Activated CD4-positive, alpha-beta T cell treated with anti-CD3 and anti-CD28 coated beads, Interleukin-2, amount 10 ng/mL, durations not matched to agents 7 days and 5 days (primary cell): ENCODE data around the gene LYVE1. TPM values are rescaled to one million over a fixed set of nuclear protein-coding genes. Genes with fewer than 3 reads are reported as not detected.

Source experiments
- CTCF ChIA-PET: fragments of 350-600 bp; sonication (Branson Sonifier 250); formaldehyde crosslinking; loops from one replicate; lab custom pipeline; 2021; ENCODE audit warnings: antibody characterized with exemption; lab: Charles Lee
- POLR2A ChIA-PET: fragments of 350-600 bp; sonication (Branson Sonifier 250); formaldehyde crosslinking; loops from one replicate; lab custom pipeline; 2021; ENCODE audit warnings: antibody characterized with exemption; lab: Charles Lee
- DNase-seq: peaks from one replicate; pipeline ENCODE4 v3.0.0-alpha.2; 2020
- H3K27ac Mint-ChIP-seq: one replicate; pipeline ENCODE4 v1.8.0; 2021; ENCODE audit warnings: mild to moderate bottlenecking, moderate library complexity, mixed read lengths
- H3K27me3 Mint-ChIP-seq: one replicate; pipeline ENCODE4 v1.8.0; 2021; ENCODE audit warnings: mixed read lengths
- H3K36me3 Mint-ChIP-seq: one replicate; pipeline ENCODE4 v1.8.0; 2021; ENCODE audit warnings: low read depth, mixed read lengths
- H3K4me1 Mint-ChIP-seq: one replicate; pipeline ENCODE4 v1.8.0; 2021; ENCODE audit warnings: mixed read lengths
- H3K4me3 Mint-ChIP-seq: one replicate; pipeline ENCODE4 v1.8.0; 2021; ENCODE audit warnings: mild to moderate bottlenecking, moderate library complexity, mixed read lengths
- H3K9me3 Mint-ChIP-seq: one replicate; pipeline ENCODE4 v1.8.0; 2021; ENCODE audit warnings: mixed read lengths
- total RNA-seq, 2 experiments: library from RNA; stranded (reverse); gene quantifications; one replicate each; pipeline ENCODE4 v1.2.3, GENCODE V29; 2021

The LYVE1 gene, protein sequence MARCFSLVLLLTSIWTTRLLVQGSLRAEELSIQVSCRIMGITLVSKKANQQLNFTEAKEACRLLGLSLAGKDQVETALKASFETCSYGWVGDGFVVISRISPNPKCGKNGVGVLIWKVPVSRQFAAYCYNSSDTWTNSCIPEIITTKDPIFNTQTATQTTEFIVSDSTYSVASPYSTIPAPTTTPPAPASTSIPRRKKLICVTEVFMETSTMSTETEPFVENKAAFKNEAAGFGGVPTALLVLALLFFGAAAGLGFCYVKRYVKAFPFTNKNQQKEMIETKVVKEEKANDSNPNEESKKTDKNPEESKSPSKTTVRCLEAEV
- total RNA-seq: not detected

DNA sequence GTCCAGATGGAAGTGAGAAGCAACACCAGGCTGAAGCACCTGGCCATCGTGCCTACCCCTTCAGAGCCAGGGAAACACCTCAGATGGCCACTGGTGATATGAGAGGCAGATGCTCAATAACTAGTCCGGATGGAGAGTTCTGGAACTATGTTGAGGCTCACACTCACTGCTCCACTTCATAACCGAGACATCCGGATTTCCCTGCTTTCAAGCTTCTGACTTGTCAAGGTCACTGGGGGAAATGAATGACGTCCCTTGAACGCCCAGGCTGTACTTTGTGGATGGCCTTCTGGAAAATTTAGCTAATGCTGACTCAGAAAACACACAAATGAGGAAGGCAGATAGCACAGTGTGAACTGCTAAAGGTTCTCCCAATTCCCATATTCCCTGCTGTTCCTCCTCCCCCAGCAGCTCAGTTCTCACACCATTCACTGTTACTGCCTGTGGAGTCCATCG is at the start of gene LYVE1:
Gene LYVE1, minus strand, starts transcription at position 180 of the 456 bp plus-strand sequence. Its CDS starts 133 bp downstream, at position 47.
- Mint-ChIP-seq H3K4me1 (no peaks in the 10 kb centered on the region), H3K36me3 (no peaks in the 10 kb centered on the region), H3K27ac (no peak within 1 kb of the TSS), H3K9me3 (no peaks in the 10 kb centered on the region), H3K27me3 (peaks cover 13% of the 10 kb centered on the region), H3K4me3 (no peak within 1 kb of the TSS)
- CTCF ChIA-PET: no interaction called here
- POLR2A ChIA-PET: no interaction called here
- DNase-seq: no peak

DNA sequence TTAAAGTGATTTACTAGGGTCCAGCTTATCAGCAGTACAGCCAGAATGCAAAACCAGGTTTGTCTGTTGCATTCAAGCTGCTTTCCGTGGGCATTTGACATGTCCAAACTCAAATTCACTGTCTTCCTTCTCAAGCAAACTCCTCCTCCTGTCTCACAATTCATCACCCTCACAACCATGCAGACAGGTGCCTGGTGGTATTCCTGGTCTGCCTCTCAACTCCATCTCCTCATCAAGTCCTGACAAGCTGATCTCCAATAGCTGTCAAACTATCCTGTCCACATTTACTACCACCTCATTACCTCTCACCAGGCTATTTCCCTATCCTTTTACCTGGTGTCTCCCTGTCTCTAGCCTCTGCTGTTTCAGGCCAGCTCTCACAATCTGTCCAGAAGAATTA is 49.1 kb upstream of the LYVE1 start:
- Mint-ChIP-seq H3K36me3 (no peaks in the 10 kb centered on the region), H3K27ac (no peak overlapping the region), H3K4me1 (no peaks in the 10 kb centered on the region), H3K27me3 (peaks cover 10% of the 10 kb centered on the region), H3K9me3 (no peaks in the 10 kb centered on the region), H3K4me3 (no peak overlapping the region)
- POLR2A ChIA-PET: no interaction called here
- CTCF ChIA-PET: interaction anchor here (1.0 to 1.4 kb wide), 3 partner anchors 12 to 14 kb away, joined by 3 to 6 read pairs (median 5); no protein-coding TSS in a partner anchor
- DNase-seq: no peak

DNA sequence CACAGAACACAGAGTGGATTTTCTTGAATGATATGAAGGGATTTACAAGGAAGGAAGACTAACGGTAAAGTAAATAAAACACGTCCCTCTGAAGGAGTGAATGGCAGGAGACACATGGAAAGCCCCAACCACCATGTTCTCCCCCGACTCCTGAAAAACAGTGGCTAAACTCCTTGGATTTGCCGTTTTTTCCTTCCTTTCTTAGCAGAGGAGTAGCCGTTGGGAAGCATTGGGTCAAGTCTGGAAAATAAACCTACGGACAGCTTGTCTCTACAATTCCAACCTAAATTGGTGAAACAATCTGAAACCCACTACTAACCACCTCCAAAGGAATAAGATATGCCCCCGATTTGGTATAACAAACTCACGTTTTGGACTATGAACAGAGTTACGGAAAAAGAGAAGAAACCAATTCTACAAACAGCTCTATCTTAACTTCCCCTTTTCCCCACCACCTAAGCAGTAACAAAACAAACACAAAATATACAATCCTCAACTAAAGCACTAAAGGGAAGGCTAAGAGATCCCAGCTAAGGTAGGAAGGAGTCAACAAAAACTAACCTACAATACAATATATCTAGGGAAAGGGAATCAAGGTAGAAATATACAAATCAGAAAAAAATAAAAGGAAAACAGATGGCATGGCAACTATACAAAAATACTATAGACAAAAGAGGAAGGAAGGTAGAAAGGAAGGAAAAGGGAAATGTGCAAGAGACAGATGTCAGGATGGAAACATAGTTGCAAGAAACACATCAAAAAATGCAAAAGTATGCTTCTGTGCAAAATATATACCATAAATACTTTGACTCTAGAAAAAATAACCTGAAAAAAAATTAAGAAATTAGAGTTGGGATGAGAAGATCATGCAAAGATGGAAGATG is 43.8 kb upstream of the LYVE1 start:
- no peak for DNase-seq
- ChIA-PET POLR2A (no interaction called here), CTCF (interaction anchor here (1.8 kb wide), 1 partner anchor 26 kb away, joined by 4 read pairs; no protein-coding TSS in a partner anchor)
- peaks cover 33% of the 10 kb centered on the region for H3K27me3 Mint-ChIP-seq
- H3K27ac Mint-ChIP-seq: no peak overlapping the region
- no peaks in the 10 kb centered on the region for H3K36me3 Mint-ChIP-seq
- no peaks in the 10 kb centered on the region for H3K4me1 Mint-ChIP-seq
- peaks cover 2% of the 10 kb centered on the region for H3K9me3 Mint-ChIP-seq
- H3K4me3 Mint-ChIP-seq: no peak overlapping the region

DNA sequence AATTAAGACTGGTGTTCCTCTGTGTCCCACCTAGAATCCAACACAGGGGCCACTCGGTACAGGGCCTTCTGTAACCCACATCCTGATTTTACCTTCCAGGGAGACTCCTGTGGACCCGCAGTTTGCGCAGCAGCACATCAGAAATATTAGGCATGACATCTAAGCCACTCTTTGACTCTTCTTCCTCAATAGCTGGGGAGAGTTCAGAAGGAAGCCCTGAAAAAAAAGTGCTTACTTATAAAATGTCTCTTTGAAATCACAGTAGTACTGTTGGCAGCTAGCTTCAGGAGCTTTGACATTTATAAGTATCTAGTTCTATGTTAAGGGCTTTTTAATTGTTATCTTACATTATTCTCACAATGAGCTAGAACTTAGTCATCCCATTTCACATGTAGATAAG is 41.2 kb upstream of the LYVE1 start:
- Mint-ChIP-seq H3K36me3 (no peaks in the 10 kb centered on the region), H3K27ac (no peak overlapping the region), H3K9me3 (peaks cover 2% of the 10 kb centered on the region), H3K4me3 (no peak overlapping the region), H3K27me3 (peaks cover 33% of the 10 kb centered on the region), H3K4me1 (peaks cover 21% of the 10 kb centered on the region)
- CTCF ChIA-PET: interaction anchor here (0.9 to 1.9 kb wide), 2 partner anchors 13 to 37 kb away, joined by 3 to 6 read pairs; no protein-coding TSS in a partner anchor
- no peak for DNase-seq
- POLR2A ChIA-PET: no interaction called here

DNA sequence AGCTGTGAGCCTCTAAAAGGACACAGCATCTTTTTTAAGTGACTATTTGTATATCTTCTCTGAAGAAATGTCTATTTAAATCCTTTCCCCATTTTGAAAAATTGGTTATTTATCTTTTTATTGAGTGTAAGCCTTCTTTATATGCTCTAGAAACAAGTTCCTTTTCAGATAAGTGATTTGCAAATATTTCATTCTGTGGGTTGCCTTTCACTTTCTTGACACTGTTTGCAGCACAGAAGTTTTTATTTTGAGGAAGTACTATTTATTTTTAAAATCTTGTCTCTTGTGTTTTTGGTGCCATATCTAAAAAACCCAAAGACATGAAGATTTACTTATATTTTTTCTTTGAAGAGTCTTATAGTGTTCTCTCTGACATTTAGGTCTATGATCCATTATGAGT is 40.1 kb upstream of the LYVE1 start:
- H3K9me3 Mint-ChIP-seq: peaks cover 2% of the 10 kb centered on the region
- H3K36me3 Mint-ChIP-seq: no peaks in the 10 kb centered on the region
- peaks cover 25% of the 10 kb centered on the region for H3K4me1 Mint-ChIP-seq
- no peak for DNase-seq
- ChIA-PET CTCF (interaction anchor here (0.6 kb wide), 1 partner anchor 425 kb away, joined by 4 read pairs; no protein-coding TSS in a partner anchor), POLR2A (no interaction called here)
- no peak overlapping the region for H3K27ac Mint-ChIP-seq
- peaks cover 28% of the 10 kb centered on the region for H3K27me3 Mint-ChIP-seq
- H3K4me3 Mint-ChIP-seq: no peak overlapping the region

DNA sequence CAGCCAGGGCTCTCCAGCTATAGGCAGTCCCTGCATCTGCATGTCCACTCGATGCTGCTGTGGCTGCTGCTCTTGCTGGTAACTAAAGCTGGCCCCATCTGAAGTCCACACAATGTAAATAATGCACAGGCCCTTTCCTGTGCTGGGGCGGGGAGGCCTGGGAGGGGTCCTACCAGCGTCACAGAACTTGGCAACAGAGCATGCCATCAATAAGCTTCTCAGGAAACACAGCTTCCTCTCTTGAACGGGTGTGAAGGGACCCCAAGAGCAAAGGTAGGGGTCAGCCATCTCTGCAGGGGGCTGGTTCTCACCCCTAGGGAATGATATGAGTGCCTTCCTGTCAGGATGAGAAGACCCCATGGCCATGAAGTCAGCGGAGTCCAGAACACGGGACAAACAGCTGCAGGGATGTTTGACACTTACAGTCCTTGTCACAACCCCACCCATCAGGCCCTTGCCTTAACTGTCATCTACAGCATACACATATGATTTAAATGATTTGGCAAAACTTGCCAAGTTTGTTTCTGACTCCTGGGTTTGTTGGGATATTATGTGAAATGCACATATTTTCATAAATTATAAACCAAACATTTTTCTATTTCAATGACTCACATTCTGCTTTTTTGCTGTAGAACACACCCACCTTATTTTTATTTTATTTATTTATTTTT is 39.1 kb upstream of the LYVE1 start:
- H3K27ac Mint-ChIP-seq: no peak overlapping the region
- no peak overlapping the region for H3K4me3 Mint-ChIP-seq
- peaks cover 23% of the 10 kb centered on the region for H3K27me3 Mint-ChIP-seq
- H3K4me1 Mint-ChIP-seq: peaks cover 25% of the 10 kb centered on the region
- ChIA-PET POLR2A (no interaction called here), CTCF (interaction anchor here (2.1 kb wide), 1 partner anchor 66 kb away, joined by 6 read pairs; the partner anchor contains the start of gene RNF141)
- peaks cover 2% of the 10 kb centered on the region for H3K9me3 Mint-ChIP-seq
- no peaks in the 10 kb centered on the region for H3K36me3 Mint-ChIP-seq
- DNase-seq: no peak

DNA sequence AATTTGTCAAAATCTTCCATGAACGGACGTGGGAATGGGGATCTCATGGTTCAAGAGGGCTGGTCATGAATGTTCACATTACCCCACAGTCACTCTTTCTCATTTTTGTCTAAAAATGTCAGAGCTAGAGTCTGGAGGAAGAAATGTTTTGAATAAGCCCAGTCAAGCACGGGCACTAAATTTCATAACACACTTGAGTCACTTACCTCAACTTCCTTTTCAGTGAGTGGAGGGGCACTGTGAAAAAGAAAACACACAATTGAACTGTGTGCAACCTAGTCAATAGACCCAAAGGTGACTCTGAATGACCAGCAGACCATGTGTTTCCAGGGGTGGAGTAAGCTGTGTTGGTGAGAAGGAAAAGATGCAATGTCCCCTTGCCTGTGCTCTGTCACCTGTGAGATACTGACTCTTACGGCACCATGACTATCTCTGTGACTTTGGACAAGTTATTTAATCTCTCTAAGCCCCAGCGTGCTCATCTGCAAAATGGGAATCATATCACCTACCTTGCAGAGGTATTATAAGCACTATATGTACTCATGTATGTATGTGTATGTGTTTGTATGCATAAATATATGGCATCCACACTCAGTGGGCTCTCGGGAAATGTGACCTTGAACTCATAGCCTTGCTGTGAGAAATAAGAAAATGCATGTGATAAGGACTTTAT is 38.2 kb upstream of the LYVE1 start:
- Mint-ChIP-seq H3K36me3 (no peaks in the 10 kb centered on the region), H3K27ac (no peak overlapping the region), H3K27me3 (peaks cover 15% of the 10 kb centered on the region)

DNA sequence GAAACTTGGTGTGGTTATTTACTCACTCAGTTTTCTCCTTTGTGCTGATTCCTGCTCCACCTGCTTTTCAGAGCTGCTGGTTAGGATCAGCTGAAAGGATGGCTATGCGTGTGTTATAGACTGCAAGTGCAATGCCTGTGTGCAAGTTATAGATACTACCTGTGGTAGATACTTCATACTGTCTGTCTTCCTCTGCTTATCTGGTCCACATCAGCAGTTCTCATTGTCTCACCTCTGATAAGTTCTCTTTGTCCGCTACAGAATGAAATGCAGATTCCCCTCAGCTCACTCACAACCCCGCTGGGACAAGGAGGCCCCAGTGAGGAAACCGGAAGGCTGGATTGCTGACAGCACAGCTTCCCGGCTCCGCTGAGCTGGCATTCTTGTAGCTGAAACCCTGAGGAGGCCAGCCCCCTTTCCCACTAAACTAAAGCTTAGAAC is 37.5 kb upstream of the LYVE1 start:
- ChIA-PET POLR2A (no interaction called here), CTCF (interaction anchor here (1.2 to 2.1 kb wide), 3 partner anchors 11 to 65 kb away, joined by 3 to 6 read pairs (median 5); partner anchors contain the start of gene RNF141)
- peaks cover 7% of the 10 kb centered on the region for H3K27me3 Mint-ChIP-seq

More for the DNA sequence above, 38.2 kb upstream of the LYVE1 start:
- DNase-seq: no peak
- peaks cover 25% of the 10 kb centered on the region for H3K4me1 Mint-ChIP-seq
- no peak overlapping the region for H3K4me3 Mint-ChIP-seq
- POLR2A ChIA-PET: no interaction called here
- H3K9me3 Mint-ChIP-seq: peaks cover 2% of the 10 kb centered on the region
- CTCF ChIA-PET: interaction anchor here (1.2 to 2.1 kb wide), 3 partner anchors 11 to 65 kb away, joined by 3 to 6 read pairs (median 5); partner anchors contain the start of gene RNF141

DNA sequence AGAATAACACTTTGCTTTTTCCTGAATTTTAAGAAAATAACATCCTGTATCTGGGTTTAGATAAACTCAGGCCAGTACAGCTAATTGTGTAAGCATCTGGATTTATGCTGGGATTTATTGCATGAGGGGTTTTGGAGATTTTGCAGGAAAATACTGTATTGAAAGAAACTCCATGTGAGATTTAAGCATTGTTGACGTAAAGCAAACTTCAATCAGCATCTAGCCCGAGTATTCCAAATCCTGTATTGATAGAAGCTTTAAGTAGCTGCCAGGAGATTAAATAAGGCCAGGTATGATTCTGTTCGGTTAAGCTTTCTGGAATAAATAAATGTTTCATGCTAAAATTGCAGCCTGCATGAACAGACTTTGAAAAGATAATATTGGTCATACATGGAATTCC is 36.3 kb upstream of the LYVE1 start:
- POLR2A ChIA-PET: no interaction called here
- H3K36me3 Mint-ChIP-seq: no peaks in the 10 kb centered on the region
- DNase-seq: no peak
- H3K4me3 Mint-ChIP-seq: no peak overlapping the region
- no peak overlapping the region for H3K27ac Mint-ChIP-seq
- CTCF ChIA-PET: interaction anchor here (1.7 kb wide), 1 partner anchor 13 kb away, joined by 5 read pairs; no protein-coding TSS in a partner anchor
- H3K9me3 Mint-ChIP-seq: no peaks in the 10 kb centered on the region
- H3K4me1 Mint-ChIP-seq: peaks cover 25% of the 10 kb centered on the region
- H3K27me3 Mint-ChIP-seq: no peaks in the 10 kb centered on the region

More for the DNA sequence above, 37.5 kb upstream of the LYVE1 start:
- Mint-ChIP-seq H3K36me3 (no peaks in the 10 kb centered on the region), H3K4me1 (peaks cover 25% of the 10 kb centered on the region), H3K4me3 (no peak overlapping the region), H3K9me3 (no peaks in the 10 kb centered on the region), H3K27ac (no peak overlapping the region)
- DNase-seq: no peak

DNA sequence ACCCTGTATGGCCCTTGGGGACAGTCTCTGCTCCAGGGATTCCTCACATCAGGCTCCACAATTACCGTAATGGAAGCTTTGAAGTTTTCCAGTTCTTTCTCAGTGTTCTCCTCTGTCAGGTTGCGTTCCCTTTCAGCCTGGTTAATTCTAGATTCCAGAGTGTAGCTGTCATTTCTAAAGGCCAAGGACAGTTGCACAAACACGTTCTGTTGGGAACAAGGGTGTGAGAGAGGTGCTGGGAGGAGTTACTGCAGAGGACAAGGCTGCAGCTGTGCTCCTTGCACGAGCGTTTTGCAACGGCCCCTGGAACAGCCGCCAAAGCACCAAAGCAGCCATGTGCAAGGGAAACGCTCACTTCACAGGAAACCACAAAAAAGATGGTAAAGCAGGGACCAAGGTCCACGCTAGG is 35.9 kb upstream of the LYVE1 start:
- Mint-ChIP-seq H3K4me3 (no peak overlapping the region), H3K27ac (no peak overlapping the region), H3K4me1 (peaks cover 25% of the 10 kb centered on the region), H3K36me3 (no peaks in the 10 kb centered on the region), H3K27me3 (no peaks in the 10 kb centered on the region), H3K9me3 (no peaks in the 10 kb centered on the region)
- no peak for DNase-seq
- ChIA-PET CTCF (no interaction called here), POLR2A (no interaction called here)

DNA sequence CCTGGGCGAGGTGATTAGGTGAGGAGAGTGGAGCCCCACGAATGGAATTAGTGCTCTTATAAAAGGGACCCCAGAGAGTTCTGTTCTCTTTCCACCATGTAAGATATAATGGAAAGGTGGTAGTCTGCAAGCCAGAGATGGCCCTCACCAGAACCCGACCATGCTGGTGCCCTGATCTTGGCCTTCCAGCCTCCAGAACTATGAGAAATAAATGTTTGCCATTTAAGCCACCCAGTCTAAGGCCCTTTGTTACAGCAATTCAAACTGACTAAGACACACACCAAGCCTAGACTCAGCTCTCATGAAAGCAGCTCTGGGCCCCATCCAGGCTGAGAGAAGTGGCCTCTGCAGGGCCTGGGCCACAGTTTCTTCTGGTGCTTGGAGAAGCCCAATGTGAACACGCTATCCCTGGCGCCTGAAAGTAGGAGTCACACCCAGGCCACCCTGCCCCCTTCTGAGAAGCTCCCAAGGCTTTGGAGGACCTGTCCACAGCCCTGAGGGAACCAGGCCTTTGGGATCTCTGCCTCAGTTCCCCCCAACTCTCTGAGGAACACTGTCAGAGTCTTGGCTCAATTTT is 35.3 kb upstream of the LYVE1 start:
- Mint-ChIP-seq H3K4me1 (peaks cover 25% of the 10 kb centered on the region), H3K4me3 (no peak overlapping the region), H3K27ac (no peak overlapping the region), H3K27me3 (no peaks in the 10 kb centered on the region), H3K36me3 (no peaks in the 10 kb centered on the region), H3K9me3 (no peaks in the 10 kb centered on the region)
- no peak for DNase-seq
- ChIA-PET CTCF (no interaction called here), POLR2A (no interaction called here)
